CD4-positive, alpha-beta T cell treated with Interleukin-15 for 1 hour (primary cell): Measurements from ENCODE around the gene TAMALIN.
"Not testable (repeated sequence)": the region's sequence is repeated elsewhere in the genome, so short reads cannot be mapped to it uniquely, and the experiment has no call there.

Experiments used
- DNase-seq: peaks from one replicate; pipeline ENCODE4 v3.0.0-alpha.2; 2020

The TAMALIN gene

GRCh38 chr12:52006726-52007157, at the start of gene TAMALIN:
TAMALIN (plus strand) TSS chr12:52006946; CDS start chr12:52007020, 74 bp downstream.
- peak; percentile 89 for DNase-seq

- DNase-seq = no peak
These were observed 48.2 kb upstream of the TAMALIN start for GRCh38 chr12:51958542-51958941.

GRCh38 chr12:51959211-51959610, 47.5 kb upstream of the TAMALIN start:
- DNase-seq = no peak

- no peak for DNase-seq
These were observed 46.8 kb upstream of the TAMALIN start for GRCh38 chr12:51959921-51960320.

- no peak for DNase-seq
These were observed 46.3 kb upstream of the TAMALIN start for GRCh38 chr12:51960488-51960887.

GRCh38 chr12:51960890-51961289, 45.9 kb upstream of the TAMALIN start:
- DNase-seq = no peak

- DNase-seq = no peak
These were observed 44.9 kb upstream of the TAMALIN start for GRCh38 chr12:51961834-51962233.

- DNase-seq = no peak
These were observed 44.0 kb upstream of the TAMALIN start for GRCh38 chr12:51962737-51963136.

GRCh38 chr12:51963477-51963876, 43.3 kb upstream of the TAMALIN start:
- no peak for DNase-seq

GRCh38 chr12:51969643-51970042, 37.1 kb upstream of the TAMALIN start:
- DNase-seq = no peak

GRCh38 chr12:51970904-51971646, 35.7 kb upstream of the TAMALIN start:
- DNase-seq = peak; percentile 24

- no peak for DNase-seq
These were observed 34.9 kb upstream of the TAMALIN start for GRCh38 chr12:51971679-51972421.

- DNase-seq = no peak
These were observed 34.3 kb upstream of the TAMALIN start for GRCh38 chr12:51972422-51972812.

GRCh38 chr12:51972849-51973273, 33.9 kb upstream of the TAMALIN start:
- peak; percentile 73 for DNase-seq

GRCh38 chr12:51973560-51973959, 33.2 kb upstream of the TAMALIN start:
- DNase-seq = no peak

- no peak for DNase-seq
These were observed 32.1 kb upstream of the TAMALIN start for GRCh38 chr12:51974646-51975045.

- DNase-seq = no peak
These were observed 31.6 kb upstream of the TAMALIN start for GRCh38 chr12:51975196-51975595.

GRCh38 chr12:51976376-51977160, 30.2 kb upstream of the TAMALIN start:
- no peak for DNase-seq

GRCh38 chr12:51977320-51977753, 29.4 kb upstream of the TAMALIN start:
- DNase-seq = no peak

GRCh38 chr12:51979306-51979705, 27.4 kb upstream of the TAMALIN start:
- DNase-seq = not testable (repeated sequence)

- peak; percentile 64 for DNase-seq
These were observed 26.5 kb upstream of the TAMALIN start for GRCh38 chr12:51980051-51980808.

- DNase-seq = no peak
These were observed 26.0 kb upstream of the TAMALIN start for GRCh38 chr12:51980809-51981127.

- no peak for DNase-seq
These were observed 22.1 kb upstream of the TAMALIN start for GRCh38 chr12:51984657-51985056.
